ENCODE results near the gene PILRB.
"Not testable (repeated sequence)": the region's sequence is repeated elsewhere in the genome, so short reads cannot be mapped to it uniquely, and the experiment has no call there.

PILRB gene
- 8.4 to 21.6 (median 10.3) reads per million in 3 experiments for total RNA-seq

- no peak for DNase-seq
Measured at GRCh38 chr7:100358027-100358856, at the start of gene PILRB. TSS of gene PILRB (plus strand) at chr7:100358117. CDS start at chr7:100358303, 186 bp downstream.

DNA sequence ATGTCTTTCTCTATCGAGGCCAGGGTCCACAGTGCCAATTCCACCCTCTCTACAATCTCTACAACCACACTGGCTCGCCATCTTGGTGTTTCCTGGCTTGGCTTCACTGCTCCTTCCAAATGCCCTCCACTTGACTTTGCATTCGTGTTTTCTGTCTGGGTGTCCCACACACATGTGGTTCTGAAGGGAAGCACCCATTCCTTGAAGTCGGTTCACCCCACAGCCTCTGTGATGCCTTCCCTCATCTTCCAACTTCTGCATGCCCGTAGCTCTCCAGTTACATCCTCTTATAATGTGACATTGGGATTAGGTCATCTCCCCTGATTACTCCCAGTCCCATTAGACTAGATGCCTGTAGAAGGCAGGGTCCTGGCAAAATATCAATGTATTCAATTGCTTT, 39.6 kb upstream of the PILRB start:
- DNase-seq: not testable (repeated sequence)

- not testable (repeated sequence) for DNase-seq
Measured at GRCh38 chr7:100321648-100322047, 36.3 kb upstream of the PILRB start.

- not testable (repeated sequence) for DNase-seq
Measured at GRCh38 chr7:100324194-100324593, 33.7 kb upstream of the PILRB start.

GRCh38 chr7:100325671-100326070, 32.2 kb upstream of the PILRB start:
- DNase-seq: not testable (repeated sequence)

DNA sequence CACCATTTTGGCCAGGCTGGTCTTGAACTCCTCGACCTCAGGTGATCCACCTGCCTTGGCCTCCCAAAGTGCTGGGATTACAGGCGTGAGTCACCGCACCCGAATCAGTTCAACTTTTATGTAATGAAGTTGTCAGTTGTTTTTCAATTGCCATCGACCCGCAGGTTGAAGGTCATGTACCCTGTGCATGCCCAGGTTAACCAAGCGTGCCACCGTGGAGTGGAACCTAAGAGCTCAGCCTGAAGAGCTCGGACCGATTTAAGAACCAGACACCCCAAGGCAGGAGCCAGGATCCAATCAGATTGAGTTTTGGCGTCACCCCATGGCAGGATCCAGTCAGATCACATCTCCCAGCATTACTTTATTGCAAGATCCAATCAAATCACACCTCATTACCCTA, 31.0 kb upstream of the PILRB start:
- DNase-seq: not testable (repeated sequence)

GRCh38 chr7:100335566-100336466, 22.1 kb upstream of the PILRB start:
- peak; percentile 84 for DNase-seq

DNA sequence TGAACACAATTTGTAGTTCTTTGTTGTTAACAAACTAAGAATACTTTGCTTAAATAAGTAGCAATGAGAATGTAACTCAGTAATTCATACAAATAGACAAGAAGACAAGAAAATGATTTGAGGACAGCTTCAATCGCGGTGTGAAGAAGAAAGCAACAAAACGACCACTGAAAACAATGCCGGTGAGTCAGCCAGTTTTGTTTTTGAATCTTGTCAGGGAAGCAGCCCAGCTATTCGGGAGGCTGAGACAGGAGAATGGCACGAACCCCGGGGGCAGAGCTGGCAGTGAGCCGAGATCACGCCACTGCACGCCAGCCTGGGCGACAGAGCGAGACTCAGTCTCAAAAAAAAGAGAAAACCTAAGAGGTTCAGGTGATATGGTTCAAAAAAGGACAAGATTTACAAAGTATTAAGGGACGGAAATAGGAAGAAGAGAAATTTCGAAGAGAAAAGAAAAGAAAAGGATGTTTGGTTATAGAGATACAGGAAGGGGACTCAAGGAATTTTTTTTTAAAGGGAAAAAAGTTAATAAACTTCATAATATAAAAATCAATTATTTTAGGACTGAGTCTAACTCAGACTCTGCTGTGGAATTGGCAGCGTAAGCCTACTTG, 19.7 kb upstream of the PILRB start:
- DNase-seq: not testable (repeated sequence)

GRCh38 chr7:100341286-100341685, 16.6 kb upstream of the PILRB start:
- DNase-seq: not testable (repeated sequence)

GRCh38 chr7:100342765-100343164, 15.2 kb upstream of the PILRB start:
- no peak for DNase-seq

DNA sequence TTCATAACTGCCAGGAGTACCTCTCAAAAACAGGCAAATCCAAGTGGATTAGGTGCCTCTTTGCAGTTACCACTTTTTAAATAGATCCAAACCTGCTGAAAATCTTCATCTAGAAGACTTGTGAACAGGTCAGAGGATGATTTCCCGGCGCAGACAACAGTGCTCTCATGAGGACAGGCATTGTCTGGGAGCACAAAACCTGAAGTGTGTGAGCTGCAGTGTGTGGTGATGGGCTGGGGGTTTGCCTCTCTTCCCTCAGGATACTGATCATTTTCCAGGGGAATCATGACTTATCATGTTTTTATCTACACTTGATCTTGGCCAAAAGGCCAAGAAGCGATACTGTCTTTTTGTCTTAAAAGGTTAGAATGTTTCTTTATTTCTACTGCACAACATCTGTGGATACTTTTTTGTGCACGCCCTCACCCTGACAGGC, 13.8 kb upstream of the PILRB start:
- not testable (repeated sequence) for DNase-seq

GRCh38 chr7:100344560-100345287, 13.2 kb upstream of the PILRB start:
- peak; percentile 95 for DNase-seq

DNA sequence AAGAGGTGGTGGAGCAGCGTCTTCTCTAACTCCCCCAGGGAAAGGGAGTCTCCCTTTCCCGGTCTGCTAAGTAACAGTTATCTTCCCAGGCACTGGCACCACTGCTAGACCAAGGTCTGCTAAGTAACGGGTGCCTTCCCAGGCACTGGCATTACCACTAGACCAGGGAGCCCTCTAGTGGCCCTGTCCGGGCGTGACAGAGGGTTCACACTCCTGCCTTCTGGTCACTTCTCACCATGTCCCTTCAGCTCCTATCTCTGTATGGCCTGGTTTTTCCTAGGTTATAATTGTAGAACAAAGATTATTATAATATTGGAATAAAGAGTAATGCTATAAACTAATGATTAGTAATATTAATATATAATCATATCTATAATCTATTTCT, 12.6 kb upstream of the PILRB start:
- DNase-seq: peak; percentile 68

DNA sequence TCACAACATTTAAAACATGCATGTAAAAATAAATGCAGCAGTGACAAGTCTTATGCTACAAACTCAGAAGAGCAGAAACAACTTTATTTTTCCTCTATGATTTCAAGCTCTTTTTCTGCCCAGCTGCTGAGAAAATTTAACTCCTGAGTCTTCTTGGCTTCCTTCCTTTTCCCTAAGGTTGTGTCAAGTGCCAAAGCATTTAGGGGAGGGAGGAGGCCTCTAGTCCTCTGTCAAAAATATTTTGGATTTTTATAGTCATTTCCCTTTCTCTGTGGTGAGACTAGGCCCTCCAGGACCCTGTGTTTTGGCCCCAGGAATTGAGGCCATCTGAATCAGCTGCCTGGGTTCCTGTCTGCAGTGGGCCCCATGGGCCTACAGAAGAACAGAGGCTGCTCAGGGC, 11.0 kb upstream of the PILRB start:
- DNase-seq: no peak

DNA sequence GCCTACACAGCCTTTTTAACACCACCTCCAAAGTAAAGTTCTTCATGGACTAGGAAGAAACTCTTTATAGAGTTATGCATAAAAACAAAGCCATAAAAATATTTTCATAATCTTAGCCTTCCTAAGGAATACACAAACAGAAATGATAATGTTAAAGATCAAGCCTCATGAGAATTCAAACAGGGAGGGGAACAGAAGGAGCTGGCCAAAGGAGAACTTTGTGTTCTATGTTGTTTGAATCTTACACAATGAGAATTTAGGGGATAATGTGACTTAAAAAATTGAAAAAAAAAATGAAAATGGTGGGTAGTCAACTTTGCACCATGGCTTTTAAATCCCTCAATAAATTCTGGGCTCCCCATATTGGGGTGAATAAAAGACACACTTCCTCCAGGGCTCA, 9.1 kb upstream of the PILRB start:
- DNase-seq: no peak

DNA sequence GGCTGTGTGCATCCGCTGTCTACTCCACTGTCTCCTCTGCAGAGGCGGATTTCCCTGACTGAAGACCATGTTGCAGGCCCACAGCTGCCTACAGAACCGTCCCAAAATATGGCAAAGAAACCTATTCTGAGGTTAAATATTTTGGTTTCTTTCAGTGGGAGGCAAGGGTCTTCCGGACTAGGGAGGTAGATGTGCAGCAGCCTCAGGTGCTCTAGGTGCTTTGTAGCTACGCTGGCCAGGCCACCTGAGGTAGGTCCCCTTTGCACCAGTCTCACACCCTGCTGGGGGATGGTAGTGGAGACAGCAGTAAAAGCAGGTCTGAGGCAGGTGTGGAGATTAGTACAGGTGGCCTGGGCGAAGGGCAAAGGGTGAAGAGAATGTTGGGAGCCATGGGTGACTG, 8.2 kb upstream of the PILRB start:
- no peak for DNase-seq

DNA sequence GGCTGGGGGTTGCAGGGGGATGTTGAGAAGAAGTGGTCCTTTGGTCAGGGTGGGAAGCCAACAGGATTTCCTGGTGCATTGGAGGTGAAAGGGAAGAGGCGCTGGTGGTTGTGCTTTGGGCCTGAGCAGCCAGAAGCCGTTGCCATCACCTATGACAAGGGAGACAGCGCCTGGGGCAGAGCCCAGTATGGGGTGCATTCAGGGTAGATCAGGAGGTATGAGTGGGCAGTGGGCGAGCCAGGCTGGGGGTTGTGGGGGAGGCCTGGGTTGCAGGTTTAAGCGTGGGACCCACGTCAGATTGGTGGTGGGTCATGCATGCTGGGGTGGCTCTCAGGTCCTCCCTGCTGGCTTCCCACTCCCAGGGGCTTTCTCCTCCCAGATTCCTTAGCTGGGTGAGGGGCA, 6.3 kb upstream of the PILRB start:
- no peak for DNase-seq

- DNase-seq: not testable (repeated sequence)
Measured at GRCh38 chr7:100352230-100352781, 5.6 kb upstream of the PILRB start.

DNA sequence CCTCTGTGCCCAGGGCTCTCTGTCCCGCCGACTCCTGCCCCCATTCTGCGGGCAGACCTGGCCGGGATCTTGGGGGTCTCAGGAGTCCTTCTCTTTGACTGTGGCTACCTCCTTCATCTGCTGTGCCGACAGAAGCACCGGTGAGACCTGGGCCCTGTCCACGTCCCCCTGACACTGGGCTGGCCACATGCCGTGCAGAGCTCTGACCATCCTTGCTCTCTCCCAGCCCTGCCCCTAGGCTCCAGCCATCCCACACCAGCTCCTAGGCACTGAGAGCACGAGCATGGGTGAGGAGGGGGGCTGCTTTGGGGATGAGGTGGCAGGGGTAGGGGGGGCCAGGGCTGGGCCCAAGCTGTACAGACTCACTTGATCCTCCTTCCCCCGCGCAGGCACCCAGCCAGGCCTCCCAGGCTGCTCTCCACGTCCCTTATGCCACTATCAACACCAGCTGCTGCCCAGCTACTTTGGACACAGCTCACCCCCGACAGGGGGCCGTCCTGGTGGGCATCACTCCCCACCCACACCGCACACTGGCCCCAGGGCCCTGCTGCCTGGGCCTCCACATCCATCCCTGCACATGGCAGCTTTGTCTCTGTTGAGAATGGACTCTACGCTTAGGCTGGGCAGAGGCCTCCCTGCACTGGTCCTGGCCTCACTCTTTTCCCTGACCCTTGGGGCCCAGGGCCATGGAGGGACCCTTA, 4.8 kb upstream of the PILRB start:
- DNase-seq: no peak

DNA sequence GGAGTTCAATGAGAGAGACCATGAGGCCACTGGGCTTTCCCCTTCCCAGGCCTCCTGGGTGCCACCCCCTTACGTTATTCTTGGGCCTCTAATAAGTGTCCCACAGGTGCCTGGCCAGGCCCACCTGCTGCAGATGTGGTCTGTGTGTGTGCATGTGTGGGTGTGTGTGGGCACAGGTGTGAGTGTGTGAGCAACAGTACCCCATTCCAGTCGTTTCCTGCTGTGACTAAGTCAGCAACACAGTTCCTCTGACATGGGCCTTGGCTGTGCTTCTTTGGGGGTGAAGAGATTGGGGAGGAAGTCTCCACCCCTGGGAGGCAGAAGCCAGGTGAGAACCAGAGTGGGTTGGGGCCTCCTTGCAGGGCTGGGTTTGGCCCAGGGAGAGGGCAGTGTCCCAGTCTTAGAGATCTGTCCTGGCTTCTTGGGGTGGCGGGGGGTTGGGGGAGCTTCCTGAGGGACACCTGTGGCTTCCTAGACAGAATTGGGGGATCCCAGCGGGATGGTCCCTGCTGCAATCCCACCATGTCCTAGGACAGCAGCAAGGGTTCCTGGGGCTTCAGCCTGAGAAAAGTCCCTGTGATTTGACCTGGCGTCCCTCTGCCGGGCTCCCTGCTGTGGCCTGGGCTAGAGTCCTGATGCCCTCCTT, 4.1 kb upstream of the PILRB start:
- DNase-seq: no peak

Measured in central memory CD4-positive, alpha-beta T cell (primary cell).